ENCODE data around the gene MIOX.

MIOX gene

GRCh38 chr22:50455201-50455600 is 31.5 kb upstream of the MIOX start:
- DNase-seq (ENCODE audit: low read depth), result no peak

- no peak for DNase-seq (ENCODE audit: low read depth)
Observed at GRCh38 chr22:50456026-50456425, 30.6 kb upstream of the MIOX start.

GRCh38 chr22:50456466-50457234 is 30.0 kb upstream of the MIOX start:
- no peak for DNase-seq (ENCODE audit: low read depth)

GRCh38 chr22:50459016-50459415 is 27.6 kb upstream of the MIOX start:
- DNase-seq (ENCODE audit: low read depth), result no peak

- DNase-seq (ENCODE audit: low read depth), result no peak
Observed at GRCh38 chr22:50459496-50460140, 27.0 kb upstream of the MIOX start.

- no peak for DNase-seq (ENCODE audit: low read depth)
Observed at GRCh38 chr22:50460938-50461337, 25.7 kb upstream of the MIOX start.

- no peak for DNase-seq (ENCODE audit: low read depth)
Observed at GRCh38 chr22:50461536-50461935, 25.1 kb upstream of the MIOX start.

GRCh38 chr22:50461979-50462540 is 24.6 kb upstream of the MIOX start:
- no peak for DNase-seq (ENCODE audit: low read depth)

- no peak for DNase-seq (ENCODE audit: low read depth)
Observed at GRCh38 chr22:50463188-50463900, 23.3 kb upstream of the MIOX start.

GRCh38 chr22:50464451-50464850 is 22.2 kb upstream of the MIOX start:
- DNase-seq (ENCODE audit: low read depth), result no peak

GRCh38 chr22:50465066-50465930 is 21.4 kb upstream of the MIOX start:
- no peak for DNase-seq (ENCODE audit: low read depth)

- no peak for DNase-seq (ENCODE audit: low read depth)
Observed at GRCh38 chr22:50467341-50467740, 19.3 kb upstream of the MIOX start.

GRCh38 chr22:50467773-50468440 is 18.8 kb upstream of the MIOX start:
- no peak for DNase-seq (ENCODE audit: low read depth)

- no peak for DNase-seq (ENCODE audit: low read depth)
Observed at GRCh38 chr22:50468626-50469025, 18.0 kb upstream of the MIOX start.

GRCh38 chr22:50469377-50470305 is 17.0 kb upstream of the MIOX start:
- DNase-seq (ENCODE audit: low read depth), result peak; percentile 90

- DNase-seq (ENCODE audit: low read depth), result no peak
Observed at GRCh38 chr22:50470491-50470890, 16.2 kb upstream of the MIOX start.

- no peak for DNase-seq (ENCODE audit: low read depth)
Observed at GRCh38 chr22:50471197-50471847, 15.3 kb upstream of the MIOX start.

GRCh38 chr22:50471962-50472361 is 14.7 kb upstream of the MIOX start:
- DNase-seq (ENCODE audit: low read depth), result no peak

- peak; percentile 19 for DNase-seq (ENCODE audit: low read depth)
Observed at GRCh38 chr22:50473088-50473487, 13.6 kb upstream of the MIOX start.
